DMS79 (cell line): ENCODE data around the gene GMCL2.

ENCODE experiments used
- DNase-seq: peaks from one replicate; lab custom pipeline; 2025; lab: John Stamatoyannopoulos, UW

Gene GMCL2

GRCh38 chr5:178182158-178182876 is 4.9 kb downstream of the GMCL2 start:
- no peak for DNase-seq

- no peak for DNase-seq
Observed at GRCh38 chr5:178180141-178180863, 6.9 kb downstream of the GMCL2 start.

- no peak for DNase-seq
Observed at GRCh38 chr5:178177569-178177968, 9.6 kb downstream of the GMCL2 start.

GRCh38 chr5:178176791-178177190 is 10.4 kb downstream of the GMCL2 start:
- DNase-seq, result no peak

- DNase-seq, result no peak
Observed at GRCh38 chr5:178174456-178174855, 12.7 kb downstream of the GMCL2 start.

DNA sequence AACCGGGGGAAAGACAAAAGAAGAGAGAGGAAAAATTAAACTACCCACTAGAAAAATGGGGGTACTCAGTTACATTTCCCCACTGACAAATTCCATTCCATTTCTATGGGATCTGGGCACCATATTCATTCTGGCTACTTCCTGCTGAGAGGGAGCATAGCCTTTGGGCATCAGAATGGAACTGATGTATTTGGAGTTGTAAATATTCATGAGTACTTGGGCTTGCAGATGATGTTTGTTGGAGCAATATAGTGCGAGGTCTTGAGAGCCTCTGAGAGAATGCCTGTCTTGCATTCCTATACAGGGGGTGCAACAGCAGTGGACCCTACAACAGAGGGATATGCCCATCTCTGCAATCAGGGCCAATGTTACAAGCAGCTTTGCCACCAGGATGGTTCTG is 16.7 kb downstream of the GMCL2 start:
- no peak for DNase-seq

GRCh38 chr5:178165581-178165980 is 21.6 kb downstream of the GMCL2 start:
- DNase-seq, result no peak

DNA sequence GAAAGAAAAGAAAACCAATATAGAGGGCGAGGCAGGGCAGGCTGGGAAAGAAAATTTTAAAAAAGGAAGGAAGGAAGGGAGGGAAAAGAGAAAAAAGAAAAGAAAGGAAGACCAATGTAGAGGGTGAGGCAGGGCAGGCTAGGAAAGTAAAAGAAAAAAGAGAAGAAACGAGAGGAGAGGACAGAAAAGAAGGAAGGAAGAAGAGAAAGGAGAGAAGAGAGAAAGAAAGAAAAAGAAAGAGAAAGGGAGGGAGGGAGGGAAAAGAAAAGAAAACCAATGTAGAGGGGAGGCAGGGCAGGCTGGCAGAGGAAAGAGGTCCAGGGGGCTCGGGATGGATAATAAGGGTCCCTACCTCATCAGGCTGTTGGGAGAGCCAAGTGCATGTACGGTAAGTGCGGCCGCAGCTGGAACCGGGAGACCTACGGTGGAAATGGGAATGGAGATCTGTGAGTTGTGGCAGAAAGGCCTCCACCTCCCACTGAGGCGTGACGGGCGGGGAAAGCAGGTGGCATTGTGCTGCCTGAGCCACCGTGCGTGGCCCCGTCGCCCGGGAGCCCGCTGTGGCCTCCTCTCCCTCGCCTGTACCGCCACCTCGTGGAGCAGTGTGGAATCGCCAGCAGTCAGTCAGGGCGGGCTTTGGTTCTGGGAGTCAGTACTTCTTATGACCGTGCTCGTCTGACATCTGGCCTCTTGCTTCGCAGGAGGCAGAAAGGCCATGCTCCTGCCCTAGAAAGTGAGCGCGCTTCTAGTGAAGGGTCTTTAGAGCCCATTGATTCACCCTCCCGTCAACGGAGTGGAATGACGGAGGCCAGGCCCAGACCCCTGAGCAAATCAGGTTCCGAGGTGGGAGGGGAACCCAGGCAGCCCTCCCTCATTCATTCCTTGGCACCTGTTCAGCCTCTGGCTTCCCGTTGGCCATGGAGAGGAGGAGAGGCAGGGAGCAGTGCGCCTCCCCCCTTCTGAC is 23.1 kb downstream of the GMCL2 start:
- peak; percentile 74 for DNase-seq

DNA sequence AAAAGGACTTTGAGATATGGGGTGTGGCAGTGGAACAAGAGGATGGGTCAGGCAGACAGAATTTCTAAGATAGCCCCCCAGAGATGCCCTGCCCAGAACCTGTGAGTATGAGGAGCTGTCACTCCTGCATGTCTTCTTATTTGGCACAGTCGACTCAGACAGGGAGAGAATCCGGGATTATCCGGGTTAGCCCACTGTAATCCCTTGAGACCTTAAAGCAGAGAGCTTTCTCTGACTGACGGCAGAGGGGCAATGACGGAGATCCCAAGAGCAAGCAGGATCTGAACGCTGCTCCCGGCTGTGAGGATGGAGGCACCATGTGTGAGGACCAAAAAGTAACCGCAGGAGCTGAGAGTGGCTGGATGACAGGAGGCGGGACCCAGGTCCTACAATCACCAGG is 24.7 kb downstream of the GMCL2 start:
- no peak for DNase-seq

- DNase-seq, result no peak
Observed at GRCh38 chr5:178160176-178160575, 27.0 kb downstream of the GMCL2 start.

- DNase-seq, result no peak
Observed at GRCh38 chr5:178155065-178155464, 32.1 kb downstream of the GMCL2 start.

DNA sequence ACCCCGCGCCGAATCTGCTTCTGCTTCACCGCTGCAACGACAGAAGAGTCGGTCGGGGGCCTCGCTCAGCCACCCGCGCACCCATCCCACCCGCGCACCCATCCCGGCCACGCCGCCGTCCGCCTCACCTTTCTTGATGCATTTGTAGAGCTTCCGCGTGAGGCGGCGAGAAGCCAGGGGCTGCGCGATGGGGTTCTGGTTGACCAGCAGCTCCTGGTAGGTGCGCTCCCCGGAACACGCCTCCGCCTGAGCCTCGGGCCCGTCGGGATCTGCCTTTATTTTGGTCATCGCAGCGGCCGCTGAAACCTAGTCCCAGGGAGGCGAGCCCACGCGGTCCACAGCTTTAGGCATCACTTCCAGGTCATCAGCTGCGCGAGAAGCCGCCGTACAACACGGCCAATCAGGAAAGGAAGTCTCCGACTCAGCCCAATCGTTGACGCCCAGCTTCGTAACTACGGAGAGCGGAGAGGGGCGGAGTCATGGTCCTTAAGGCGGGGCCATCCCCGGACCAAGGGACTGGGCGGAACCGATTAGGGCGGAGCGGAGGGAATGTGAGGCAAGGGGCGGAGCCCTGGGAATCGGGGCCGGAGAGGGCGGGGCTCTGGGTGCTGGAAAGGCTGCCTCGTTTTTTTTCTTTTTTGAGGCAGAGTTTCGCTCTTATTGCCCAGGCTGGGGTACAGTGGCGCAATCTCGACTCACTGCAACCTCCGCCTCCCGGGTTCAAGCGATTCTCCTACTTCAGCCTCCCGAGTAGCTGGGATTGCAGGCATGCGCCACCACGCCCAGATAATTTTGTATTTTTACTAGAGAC is 33.4 kb downstream of the GMCL2 start, which contains the start of gene NHP2:
Gene NHP2 (minus strand): TSS at position 356 of the 811 bp plus-strand sequence. CDS start 68 bp downstream, at position 288.
- DNase-seq, result peak; percentile 77

DNA sequence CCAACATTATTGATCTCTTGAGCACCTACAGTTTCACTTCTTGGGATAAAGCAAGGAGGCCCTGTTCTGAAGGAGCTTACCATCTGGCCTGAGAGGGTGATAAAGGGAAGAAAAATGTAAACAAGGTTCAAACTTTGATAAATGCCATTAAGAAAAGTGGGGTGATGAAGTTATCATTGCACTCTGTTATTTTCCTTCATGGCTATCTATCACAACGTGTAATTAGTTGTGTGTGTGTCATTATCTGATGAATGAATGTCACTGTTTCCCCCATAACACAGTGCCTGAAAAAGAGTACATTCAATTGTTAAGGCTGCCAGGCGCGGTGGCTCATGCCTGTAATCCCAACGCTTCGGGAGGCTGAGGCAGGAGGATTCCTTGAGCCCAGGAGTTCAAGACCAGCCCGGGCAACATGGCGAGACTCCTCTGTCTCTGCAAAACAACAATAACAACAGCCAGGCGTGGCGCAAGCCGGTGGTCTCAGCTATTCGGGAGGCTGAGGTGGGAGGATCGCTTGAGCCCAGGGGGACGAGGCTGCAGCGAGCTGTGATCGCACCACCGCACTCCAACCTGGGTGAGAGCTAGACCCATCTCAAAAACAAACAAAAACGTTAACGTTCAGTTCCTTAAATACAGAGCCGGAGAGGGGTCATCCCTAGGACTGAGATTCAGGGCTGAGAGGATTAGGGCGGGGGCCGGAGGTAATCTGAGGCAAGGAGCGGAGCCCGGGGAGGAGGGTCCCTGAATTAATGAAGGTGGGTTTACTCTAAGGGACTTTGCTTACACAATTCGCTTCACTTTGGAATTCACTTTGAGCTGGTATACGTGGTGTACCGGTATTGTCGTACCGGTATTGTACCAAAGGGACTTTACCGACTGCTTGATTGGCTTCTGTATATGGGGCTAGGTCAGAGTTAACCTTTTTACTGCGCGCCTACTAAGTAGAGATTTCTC is 34.4 kb downstream of the GMCL2 start:
- no peak for DNase-seq

GRCh38 chr5:178150977-178151734 is 36.0 kb downstream of the GMCL2 start:
- DNase-seq, result no peak

- no peak for DNase-seq
Observed at GRCh38 chr5:178149199-178149932, 37.8 kb downstream of the GMCL2 start.

DNA sequence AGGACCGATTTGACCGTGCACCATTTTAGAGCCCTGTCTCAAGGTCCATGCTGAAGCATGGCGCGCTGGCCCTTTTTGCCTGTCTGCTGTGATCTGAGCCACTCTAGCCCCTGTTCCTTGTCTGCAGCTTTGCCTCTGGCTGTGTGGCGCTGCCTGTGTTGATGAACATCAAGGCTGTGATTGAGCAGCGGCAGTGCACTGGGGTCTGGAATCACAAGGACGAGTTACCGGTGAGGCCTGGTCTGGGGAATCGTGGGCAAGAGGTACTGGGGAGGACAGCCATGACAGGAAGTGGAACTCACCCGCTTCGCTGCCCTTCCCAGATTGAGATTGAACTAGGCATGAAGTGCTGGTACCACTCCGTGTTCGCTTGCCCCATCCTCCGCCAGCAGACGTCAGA is 39.8 kb downstream of the GMCL2 start:
- no peak for DNase-seq

- no peak for DNase-seq
Observed at GRCh38 chr5:178145965-178146820, 41.0 kb downstream of the GMCL2 start.

DNA sequence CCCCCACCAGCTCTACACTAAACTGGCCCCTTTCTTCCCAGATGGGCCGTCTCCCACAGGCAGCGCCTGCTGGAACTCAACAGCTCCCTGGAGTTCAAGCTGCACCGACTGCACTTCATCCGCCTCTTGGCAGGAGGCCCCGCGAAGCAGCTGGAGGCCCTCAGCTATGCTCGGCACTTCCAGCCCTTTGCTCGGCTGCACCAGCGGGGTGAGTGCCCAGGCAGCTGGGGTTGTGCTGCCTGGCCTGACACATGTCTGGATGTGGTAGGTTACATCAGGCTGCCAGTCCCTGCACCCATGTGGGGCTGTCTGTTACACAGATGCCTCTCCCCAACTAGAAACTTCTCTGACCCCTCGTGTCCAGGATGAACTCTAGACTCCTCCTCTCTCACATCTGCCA is 43.3 kb downstream of the GMCL2 start:
- DNase-seq, result no peak
